RWPE2 (cell line): ENCODE data around the gene HIPK2.

Experiments used
- ATAC-seq: fragments of 200-7000 bp; cut with Tn5 transposase; 3 replicates; pipeline ENCODE4 v1.9.1; 2021; ENCODE audit warnings: low read depth
- DNase-seq: peaks from one replicate; pipeline ENCODE4 v3.0.0-alpha.2; 2020; ENCODE audit warnings: low spot score
- H3K27ac ChIP-seq: fragments of 450-650 bp; 2 replicates; pipeline ENCODE4 v1.5.1; 2017; ENCODE audit warnings: mild to moderate bottlenecking; ENCODE audit not compliant: poor library complexity, severe bottlenecking
- H3K27me3 ChIP-seq: fragments of 250-450 bp; sonication (Bioruptor Pico); 2 replicates; pipeline ENCODE4 v1.5.1; 2021; ENCODE audit warnings: mild to moderate bottlenecking, moderate library complexity; ENCODE audit not compliant: insufficient read depth, poor library complexity, severe bottlenecking
- H3K36me3 ChIP-seq: fragments of 250-450 bp; sonication (Bioruptor Pico); 2 replicates; pipeline ENCODE4 v1.5.1; 2020; ENCODE audit warnings: low read depth, mild to moderate bottlenecking, moderate library complexity
- H3K4me1 ChIP-seq: fragments of 250-450 bp; sonication (Bioruptor Pico); 2 replicates; pipeline ENCODE4 v1.5.1; 2021; ENCODE audit warnings: mild to moderate bottlenecking, moderate library complexity; ENCODE audit not compliant: insufficient read depth, poor library complexity, severe bottlenecking
- H3K4me3 ChIP-seq: fragments of 250-450 bp; sonication (Bioruptor Pico); 2 replicates; pipeline ENCODE4 v1.5.1; 2021; ENCODE audit warnings: mild to moderate bottlenecking, moderate library complexity; ENCODE audit not compliant: severe bottlenecking
- H3K9me3 ChIP-seq: fragments of 250-450 bp; sonication (Bioruptor Pico); 2 replicates; pipeline ENCODE4 v1.5.1; 2021; ENCODE audit warnings: mild to moderate bottlenecking, moderate library complexity; ENCODE audit not compliant: severe bottlenecking
- CTCF ChIP-seq: fragments of 450-650 bp; IDR thresholded peaks from one replicate; pipeline ENCODE4 v1.5.1; 2017; ENCODE audit warnings: mild to moderate bottlenecking, moderate library complexity; ENCODE audit not compliant: poor library complexity, severe bottlenecking

Gene HIPK2

GRCh38 chr7:139664434-139664833, 113.4 kb downstream of the HIPK2 start:
- no peaks in the 10 kb centered on the region for H3K9me3 ChIP-seq
- no peaks in the 10 kb centered on the region for H3K27me3 ChIP-seq
- H3K27ac ChIP-seq: no peak overlapping the region
- H3K36me3 ChIP-seq: 0 out of 2 replicates have a peak, but pooled peaks cover 5% of the 10 kb centered on the region
- no peak for DNase-seq
- no peak for TF ChIP-seq CTCF
- ATAC-seq: no peak
- H3K4me3 ChIP-seq: no peak overlapping the region
- no peaks in the 10 kb centered on the region for H3K4me1 ChIP-seq

GRCh38 chr7:139663608-139664177, 114.1 kb downstream of the HIPK2 start:
- Histone ChIP-seq H3K36me3 (0 out of 2 replicates have a peak, but pooled peaks cover 5% of the 10 kb centered on the region), H3K4me3 (no peak overlapping the region), H3K27me3 (no peaks in the 10 kb centered on the region), H3K4me1 (no peaks in the 10 kb centered on the region), H3K9me3 (no peaks in the 10 kb centered on the region), H3K27ac (no peak overlapping the region)
- ATAC-seq (no peak), DNase-seq (no peak)
- no peak for TF ChIP-seq CTCF

- H3K27ac ChIP-seq: no peak overlapping the region
- no peaks in the 10 kb centered on the region for H3K27me3 ChIP-seq
- H3K9me3 ChIP-seq: no peaks in the 10 kb centered on the region
- no peak overlapping the region for H3K4me3 ChIP-seq
- no peaks in the 10 kb centered on the region for H3K36me3 ChIP-seq
- no peak for TF ChIP-seq CTCF
- H3K4me1 ChIP-seq: no peaks in the 10 kb centered on the region
- no peak for DNase-seq
- no peak for ATAC-seq
Measured at GRCh38 chr7:139661903-139662302, 115.9 kb downstream of the HIPK2 start.

GRCh38 chr7:139661043-139661440, 116.8 kb downstream of the HIPK2 start:
- H3K4me1 ChIP-seq: peaks cover 3% of the 10 kb centered on the region
- TF ChIP-seq CTCF: no peak

GRCh38 chr7:139660317-139661042, 117.3 kb downstream of the HIPK2 start:
- no peaks in the 10 kb centered on the region for H3K27me3 ChIP-seq
- H3K27ac ChIP-seq: peak overlapping the region; percentile 27
- H3K4me1 ChIP-seq: peaks cover 3% of the 10 kb centered on the region
- no peaks in the 10 kb centered on the region for H3K9me3 ChIP-seq
- no peak for DNase-seq
- H3K36me3 ChIP-seq: no peaks in the 10 kb centered on the region
- H3K4me3 ChIP-seq: no peak overlapping the region
- no peak for TF ChIP-seq CTCF
- ATAC-seq: peak; percentile 66

More at GRCh38 chr7:139661043-139661440, 116.8 kb downstream of the HIPK2 start:
- no peaks in the 10 kb centered on the region for H3K9me3 ChIP-seq
- H3K27ac ChIP-seq: peak overlapping the region; percentile 27
- no peak overlapping the region for H3K4me3 ChIP-seq
- ATAC-seq (no peak), DNase-seq (no peak)
- H3K36me3 ChIP-seq: no peaks in the 10 kb centered on the region
- H3K27me3 ChIP-seq: no peaks in the 10 kb centered on the region
